Left renal cortex interstitium (tissue), 4 donors: ENCODE measurements around the gene DNAJC12. TPM values are rescaled to one million over a fixed set of nuclear protein-coding genes. Genes with fewer than 3 reads are reported as not detected.
"Not testable (repeated sequence)": the region's sequence is repeated elsewhere in the genome, so short reads cannot be mapped to it uniquely, and the experiment has no call there.

Experiments used
- DNase-seq, 4 donors: peaks; one replicate each; pipeline ENCODE4 v3.0.0-alpha.2; 2013; ENCODE audit warnings: low read depth in 4 of 4, low spot score in 2 of 4, missing footprints in 1 of 4
- polyA plus RNA-seq, 4 donors: library from polyadenylated mRNA; unstranded; fragments of 120-200 nt; gene quantifications; one replicate each; pipeline ENCODE4 v1.2.1, GENCODE V29; 2013; ENCODE audit not compliant: insufficient read length in 4 of 4

DNAJC12 gene
- polyA plus RNA-seq, 4 donors = 9.7 to 16.3 (median 13.9) TPM

- no peak for DNase-seq
Observed at GRCh38 chr10:67767244-67767643, 70.7 kb downstream of the DNAJC12 start.

- peak; percentile 96 to 98 (median 96) for DNase-seq
Observed at GRCh38 chr10:67764012-67764822, 73.8 kb downstream of the DNAJC12 start.

GRCh38 chr10:67763499-67764011, 74.4 kb downstream of the DNAJC12 start:
- DNase-seq = peak; percentile 54 to 81 (median 62)

- DNase-seq = not testable (repeated sequence)
Observed at GRCh38 chr10:67762567-67762966, 75.4 kb downstream of the DNAJC12 start.

- DNase-seq = no peak
Observed at GRCh38 chr10:67760272-67760671, 77.7 kb downstream of the DNAJC12 start.

Other genes starting within 250 kb of the DNAJC12 start
- gene CTNNA3, start 142.0 kb downstream of the DNAJC12 start, polyA plus RNA-seq = 1 to 10 TPM; 2.5 to 4.2 (median 2.6) TPM
- 10 to 100 TPM; 34.6 to 47.2 (median 36.7) TPM for gene SIRT1, start 46.5 kb upstream of the DNAJC12 start, polyA plus RNA-seq
- gene HERC4, start 237.1 kb upstream of the DNAJC12 start, polyA plus RNA-seq = 10 to 100 TPM; 36.5 to 65.5 (median 50.1) TPM